SK-N-SH (cell line): ENCODE measurements around the gene SMAD7. TPM values are rescaled to one million over a fixed set of nuclear protein-coding genes. Genes with fewer than 3 reads are reported as not detected.

ENCODE experiments used
- CTCF ChIA-PET: fragments of 300-600, 350-600 bp; formaldehyde crosslinking; extraction: SDS; loops from one replicate; lab custom pipeline; 2021; lab: Yijun Ruan, JAX
- POLR2A ChIA-PET: fragments of 350-600 bp; sonication (Branson Sonifier 250); formaldehyde crosslinking; extraction: SDS; loops from one replicate; lab custom pipeline; 2020; ENCODE audit warnings: antibody characterized with exemption, inconsistent platforms; lab: Yijun Ruan, JAX
- DNase-seq: peaks from one replicate; pipeline ENCODE4 v3.0.0; 2012
- H2AFZ ChIP-seq: fragments of 200-600 bp; sonication (generic); 2 replicates; pipeline ENCODE4 v1.8.1; 2016; ENCODE audit warnings: antibody characterized with exemption, mild to moderate bottlenecking, low read depth
- H3F3A ChIP-seq: fragments of 200-600 bp; sonication (generic); replicated peaks from 2 replicates; pipeline ENCODE3; 2016; ENCODE audit warnings: antibody characterized with exemption, mild to moderate bottlenecking; ENCODE audit not compliant: insufficient read depth
- H3K27ac ChIP-seq, 2 experiments: fragments of 200-500 bp in 1 of 2; fragments of 200-600 bp in 1 of 2; sonication (Bioruptor generic) in 1 of 2; sonication (generic), shearing (Covaris generic) in 1 of 2; 2 replicates each; pipeline versions ENCODE4 v1.5.1 to v1.6.1; 2014 to 2016; ENCODE audit warnings: low read depth in 2 of 2, inconsistent platforms in 1 of 2, low read length in 1 of 2, mild to moderate bottlenecking in 1 of 2, mixed read lengths in 1 of 2
- H3K27me3 ChIP-seq: fragments of 200-600 bp; sonication (generic), shearing (Covaris generic); 2 replicates; pipeline ENCODE4 v1.6.1; 2016; ENCODE audit warnings: mixed run types; ENCODE audit not compliant: insufficient read depth
- H3K36me3 ChIP-seq, 2 experiments: fragments of 200-500 bp in 1 of 2; fragments of 200-600 bp in 1 of 2; sonication (Bioruptor generic) in 1 of 2; sonication (generic) in 1 of 2; replicated peaks in 1 of 2; 2 replicates each; pipeline versions ENCODE3 to v1.5.1; 2014 to 2016; ENCODE audit warnings: low read length in 1 of 2, mild to moderate bottlenecking in 1 of 2; ENCODE audit not compliant: insufficient read depth in 2 of 2, control insufficient read depth in 1 of 2
- H3K4me1 ChIP-seq, 2 experiments: fragments of 200-500 bp in 1 of 2; fragments of 200-600 bp in 1 of 2; sonication (Bioruptor generic) in 1 of 2; sonication (generic), shearing (Covaris generic) in 1 of 2; 2 replicates each; pipeline versions ENCODE4 v1.5.1 to v1.6.1; 2014 to 2016; ENCODE audit warnings: low read depth in 1 of 2, low read length in 1 of 2, mixed run types in 1 of 2; ENCODE audit not compliant: insufficient read depth in 2 of 2, control insufficient read depth in 1 of 2
- H3K4me2 ChIP-seq: fragments of 200-600 bp; sonication (generic), shearing (Covaris generic); 2 replicates; pipeline ENCODE4 v1.6.1; 2017; ENCODE audit warnings: mixed run types
- H3K4me3 ChIP-seq, 2 experiments: fragments of 200-500 bp in 1 of 2; fragments of 200-600 bp in 1 of 2; sonication (Bioruptor generic) in 1 of 2; sonication (generic), shearing (Covaris generic) in 1 of 2; 2 replicates each; pipeline versions ENCODE4 v1.5.1 to v1.8.1; 2014 to 2016; ENCODE audit warnings: low read depth in 2 of 2, inconsistent platforms in 1 of 2, low read length in 1 of 2, mild to moderate bottlenecking in 1 of 2, mixed read lengths in 1 of 2, moderate library complexity in 1 of 2
- H3K79me2 ChIP-seq: fragments of 200-600 bp; sonication (generic); 2 replicates; pipeline ENCODE4 v1.8.1; 2017; ENCODE audit warnings: mild to moderate bottlenecking; ENCODE audit not compliant: insufficient read depth
- H3K9ac ChIP-seq: fragments of 200-600 bp; sonication (generic); 2 replicates; pipeline ENCODE4 v1.6.1; 2017; ENCODE audit warnings: mixed run types
- H3K9me2 ChIP-seq: fragments of 200-600 bp; sonication (generic); 2 replicates; pipeline ENCODE4 v1.6.1; 2017; ENCODE audit warnings: mixed run types
- H3K9me3 ChIP-seq: fragments of 200-600 bp; sonication (generic); 2 replicates; pipeline ENCODE4 v1.6.1; 2017; ENCODE audit warnings: mixed run types, mild to moderate bottlenecking, moderate library complexity
- H4K20me1 ChIP-seq: fragments of 200-600 bp; sonication (generic); 2 replicates; pipeline ENCODE4 v1.6.1; 2017; ENCODE audit warnings: mild to moderate bottlenecking, mixed run types; ENCODE audit not compliant: insufficient read depth
- EP300 ChIP-seq, 2 experiments: IDR thresholded peaks; 2 replicates each; pipeline versions ENCODE4 v1.4.0 to v1.6.1; 2012; ENCODE audit warnings: borderline replicate concordance in 1 of 2, low read depth in 1 of 2, low read length in 1 of 2
- EZH2phosphoT487 ChIP-seq: fragments of 200-600 bp; sonication (generic); IDR thresholded peaks from 2 replicates; pipeline ENCODE4 v1.6.1; 2017; ENCODE audit warnings: low read depth, mixed run types, mild to moderate bottlenecking, antibody characterized with exemption, moderate library complexity, borderline replicate concordance
- FOSL2 ChIP-seq: IDR thresholded peaks from 2 replicates; pipeline ENCODE4 v1.4.0; 2012; ENCODE audit warnings: low read depth, mild to moderate bottlenecking, moderate library complexity, borderline replicate concordance
- FOXJ3 ChIP-seq: sonication (generic); formaldehyde crosslinking; IDR thresholded peaks from 2 replicates; pipeline ENCODE4 v1.5.1; 2020; ENCODE audit warnings: mild to moderate bottlenecking, missing genetic modification reagents
- GABPA ChIP-seq: IDR thresholded peaks from 2 replicates; pipeline ENCODE4 v1.4.0; 2012; ENCODE audit warnings: low read depth, mild to moderate bottlenecking
- GATA2 ChIP-seq: sonication (generic); formaldehyde crosslinking; IDR thresholded peaks from 2 replicates; pipeline ENCODE4 v1.5.0; 2020; ENCODE audit warnings: mild to moderate bottlenecking, missing genetic modification reagents
- IRF3 ChIP-seq: fragments of 150-350 bp; IDR thresholded peaks from 2 replicates; pipeline ENCODE4 v1.6.1; 2016; ENCODE audit warnings: mild to moderate bottlenecking, low read depth, low read length
- JUND ChIP-seq: IDR thresholded peaks from 2 replicates; pipeline ENCODE4 v1.4.0; 2012
- MAX ChIP-seq: IDR thresholded peaks from 2 replicates; pipeline ENCODE4 v1.4.0; 2012; ENCODE audit warnings: low read depth
- MXI1 ChIP-seq: IDR thresholded peaks from 2 replicates; pipeline ENCODE4 v1.6.1; 2012; ENCODE audit warnings: mild to moderate bottlenecking, low read depth, low read length, improper control_type of control experiment
- NFIC ChIP-seq: IDR thresholded peaks from 2 replicates; pipeline ENCODE4 v1.4.0; 2012; ENCODE audit warnings: borderline replicate concordance
- NRF1 ChIP-seq: IDR thresholded peaks from 2 replicates; pipeline ENCODE4 v1.6.1; 2012; ENCODE audit warnings: low read depth, mild to moderate bottlenecking, low read length
- PBX3 ChIP-seq: IDR thresholded peaks from 2 replicates; pipeline ENCODE4; 2012
- RCOR1 ChIP-seq: fragments of 150-350 bp; IDR thresholded peaks from 2 replicates; pipeline ENCODE4 v1.6.1; 2017; ENCODE audit warnings: antibody characterized with exemption, low read length
- RFX5 ChIP-seq: IDR thresholded peaks from 2 replicates; pipeline ENCODE4 v1.6.1; 2012; ENCODE audit warnings: mild to moderate bottlenecking, improper control_type of control experiment, low read length
- SIN3A ChIP-seq: IDR thresholded peaks from 2 replicates; pipeline ENCODE4 v1.6.1; 2012; ENCODE audit warnings: low read depth, mild to moderate bottlenecking, low read length, moderate library complexity, borderline replicate concordance
- SMC3 ChIP-seq: IDR thresholded peaks from 2 replicates; pipeline ENCODE4 v1.6.1; 2012; ENCODE audit warnings: low read depth, low read length, improper control_type of control experiment
- TAF1 ChIP-seq: IDR thresholded peaks from 2 replicates; pipeline ENCODE4 v1.6.1; 2012; ENCODE audit warnings: low read depth, mild to moderate bottlenecking, low read length, moderate library complexity, borderline replicate concordance
- USF1 ChIP-seq: IDR thresholded peaks from 2 replicates; pipeline ENCODE4 v1.4.0; 2012; ENCODE audit warnings: low read depth, borderline replicate concordance
- WGBS: methylation state at CpG from one replicate; pipeline ENCODE4 v1.1.6; 2017; ENCODE audit warnings: low lambda C conversion rate; 5-methylcytosine and 5-hydroxymethylcytosine counted together
- polyA plus RNA-seq, 3 experiments: library from polyadenylated mRNA; depleted of rRNA; stranded (reverse); fragments of >200 nt; gene quantifications; 2 replicates each; pipeline ENCODE4 v1.2.3, GENCODE V29; 2012

Gene SMAD7
- polyA plus RNA-seq, 1 of the 3 experiments (the other 2 are of a cell fraction): 20.0 TPM

- Histone ChIP-seq H3K4me2 (no peak overlapping the region), H3K79me2 (no peaks in the 10 kb centered on the region), H3K4me3 (no peak overlapping the region), H3K36me3 (no peaks in the 10 kb centered on the region), H2AFZ (no peak overlapping the region), H4K20me1 (no peaks in the 10 kb centered on the region), H3K27me3 (no peaks in the 10 kb centered on the region), H3K9me3 (no peaks in the 10 kb centered on the region), H3K9ac (no peak overlapping the region), H3K9me2 (no peaks in the 10 kb centered on the region), H3F3A (no peaks in the 10 kb centered on the region), H3K4me1 (peaks cover 0 to 4% of the 10 kb centered on the region in 2 experiments; a peak in 1 of 4 replicates), H3K27ac (no peak overlapping the region)
- TF ChIP-seq TAF1: no peak
- TF ChIP-seq MXI1: no peak
- TF ChIP-seq NFIC: no peak
- TF ChIP-seq RCOR1: no peak
- no peak for DNase-seq
- ChIA-PET CTCF (no interaction called here), POLR2A (no interaction called here)
- 100% methylated on average over 10 of the region's 15 CpGs for WGBS
These were observed 71.7 kb downstream of the SMAD7 start for GRCh38 chr18:48879008-48879431.

- no peaks in the 10 kb centered on the region for H4K20me1 ChIP-seq
- POLR2A ChIA-PET: no interaction called here
- no peaks in the 10 kb centered on the region for H3K27me3 ChIP-seq
- no peaks in the 10 kb centered on the region for H3K36me3 ChIP-seq
- H3K9ac ChIP-seq: no peak overlapping the region
- no peak overlapping the region for H3K4me2 ChIP-seq
- H3F3A ChIP-seq: no peaks in the 10 kb centered on the region
- peaks cover 0 to 4% of the 10 kb centered on the region in 2 experiments; a peak in 1 of 4 replicates for H3K4me1 ChIP-seq
- no peak overlapping the region for H3K27ac ChIP-seq
- DNase-seq: no peak
- CTCF ChIA-PET: no interaction called here
- H3K9me2 ChIP-seq: no peaks in the 10 kb centered on the region
- H2AFZ ChIP-seq: no peak overlapping the region
- WGBS: 95% methylated on average over 12 of the region's 12 CpGs
- no peak for TF ChIP-seq FOSL2
- no peak for TF ChIP-seq GATA2
- no peak for TF ChIP-seq RFX5
- no peak for TF ChIP-seq MAX
- no peak for TF ChIP-seq MXI1
- TF ChIP-seq GABPA: no peak
- TF ChIP-seq USF1: no peak
- TF ChIP-seq SIN3A: no peak
- no peak for TF ChIP-seq NRF1
- TF ChIP-seq EZH2phosphoT487: no peak
- no peak for TF ChIP-seq FOXJ3 (CRISPR knock-in tag)
- TF ChIP-seq JUND: no peak
- no peak for TF ChIP-seq EP300 (IDR thresholded peaks at IDR 0.05; ENCODE audit: borderline replicate concordance in 1 of 2, low read depth in 1 of 2, low read length in 1 of 2)
- no peak for TF ChIP-seq SMC3
- no peak for TF ChIP-seq PBX3
- TF ChIP-seq IRF3: no peak
- TF ChIP-seq RCOR1: no peak
- no peaks in the 10 kb centered on the region for H3K9me3 ChIP-seq
- no peaks in the 10 kb centered on the region for H3K79me2 ChIP-seq
- no peak overlapping the region for H3K4me3 ChIP-seq
These were observed 72.3 kb downstream of the SMAD7 start for GRCh38 chr18:48878471-48878870.
